ENCODE data around the gene EFCAB8. TPM values are rescaled to one million over a fixed set of nuclear protein-coding genes. Genes with fewer than 3 reads are reported as not detected.

Gene EFCAB8
- total RNA-seq, 1 donor from 2014 or later, result not detected

DNA sequence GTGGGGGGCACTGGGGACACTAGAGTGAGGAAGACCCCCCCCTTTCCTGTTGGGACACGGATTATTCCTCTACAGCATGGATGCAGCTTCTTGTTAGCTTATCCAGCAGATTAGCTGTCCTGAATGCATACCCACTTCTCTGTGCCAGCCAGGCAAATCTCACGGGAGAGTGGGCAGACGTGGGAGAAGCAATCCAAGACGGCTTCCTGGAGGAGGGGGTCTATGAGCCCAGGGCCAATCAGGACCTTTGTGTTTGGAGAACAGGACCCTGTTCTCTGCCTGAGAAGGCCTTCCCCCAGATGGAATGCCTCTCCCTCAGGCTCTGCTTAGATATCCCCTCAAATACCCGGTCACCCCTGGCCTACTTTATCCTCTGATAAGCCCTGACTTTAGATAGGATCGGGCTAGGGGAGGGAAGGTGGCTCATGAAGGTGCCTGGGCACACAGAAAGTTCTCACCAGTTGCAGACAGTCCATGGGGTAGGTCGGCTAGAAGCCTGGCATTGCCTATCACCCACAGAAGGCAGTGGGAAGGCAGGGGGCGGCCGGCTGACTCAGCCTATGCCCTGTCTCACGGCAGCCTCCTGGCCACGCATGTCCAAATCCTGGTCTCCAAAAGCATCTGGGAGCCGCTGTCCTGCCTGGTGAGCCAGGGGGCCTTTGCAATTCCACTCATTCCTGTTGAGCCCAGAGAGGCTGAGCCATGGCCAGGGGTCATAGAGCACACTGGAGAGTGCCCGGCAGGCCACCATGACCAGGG is 110.8 kb downstream of the EFCAB8 start:
- H3K36me3 ChIP-seq, result no peaks in the 10 kb centered on the region
- no peak overlapping the region for H3K4me3 ChIP-seq
- no peaks in the 10 kb centered on the region for H3K27me3 ChIP-seq
- intact Hi-C loops (cut with DNase I), result no loop called here
- no peaks in the 10 kb centered on the region for H3K9me3 ChIP-seq
- peak in 1 of 2 donors; percentile 54 for DNase-seq (ENCODE audit: extremely low spot score in 2 of 2)
- H3K4me1 ChIP-seq, result no peaks in the 10 kb centered on the region
- TF ChIP-seq POLR2AphosphoS5 (IDR thresholded peaks at IDR 0.05; ENCODE audit: insufficient read depth in 1 of 2, low read depth in 1 of 2) (no peak), POLR2A (IDR thresholded peaks at IDR 0.05) (no peak)
- TF ChIP-seq, protein P1, sequence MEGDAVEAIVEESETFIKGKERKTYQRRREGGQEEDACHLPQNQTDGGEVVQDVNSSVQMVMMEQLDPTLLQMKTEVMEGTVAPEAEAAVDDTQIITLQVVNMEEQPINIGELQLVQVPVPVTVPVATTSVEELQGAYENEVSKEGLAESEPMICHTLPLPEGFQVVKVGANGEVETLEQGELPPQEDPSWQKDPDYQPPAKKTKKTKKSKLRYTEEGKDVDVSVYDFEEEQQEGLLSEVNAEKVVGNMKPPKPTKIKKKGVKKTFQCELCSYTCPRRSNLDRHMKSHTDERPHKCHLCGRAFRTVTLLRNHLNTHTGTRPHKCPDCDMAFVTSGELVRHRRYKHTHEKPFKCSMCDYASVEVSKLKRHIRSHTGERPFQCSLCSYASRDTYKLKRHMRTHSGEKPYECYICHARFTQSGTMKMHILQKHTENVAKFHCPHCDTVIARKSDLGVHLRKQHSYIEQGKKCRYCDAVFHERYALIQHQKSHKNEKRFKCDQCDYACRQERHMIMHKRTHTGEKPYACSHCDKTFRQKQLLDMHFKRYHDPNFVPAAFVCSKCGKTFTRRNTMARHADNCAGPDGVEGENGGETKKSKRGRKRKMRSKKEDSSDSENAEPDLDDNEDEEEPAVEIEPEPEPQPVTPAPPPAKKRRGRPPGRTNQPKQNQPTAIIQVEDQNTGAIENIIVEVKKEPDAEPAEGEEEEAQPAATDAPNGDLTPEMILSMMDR (IDR thresholded peaks at IDR 0.05), result no peak
- H3K27ac ChIP-seq, result no peak overlapping the region

DNA sequence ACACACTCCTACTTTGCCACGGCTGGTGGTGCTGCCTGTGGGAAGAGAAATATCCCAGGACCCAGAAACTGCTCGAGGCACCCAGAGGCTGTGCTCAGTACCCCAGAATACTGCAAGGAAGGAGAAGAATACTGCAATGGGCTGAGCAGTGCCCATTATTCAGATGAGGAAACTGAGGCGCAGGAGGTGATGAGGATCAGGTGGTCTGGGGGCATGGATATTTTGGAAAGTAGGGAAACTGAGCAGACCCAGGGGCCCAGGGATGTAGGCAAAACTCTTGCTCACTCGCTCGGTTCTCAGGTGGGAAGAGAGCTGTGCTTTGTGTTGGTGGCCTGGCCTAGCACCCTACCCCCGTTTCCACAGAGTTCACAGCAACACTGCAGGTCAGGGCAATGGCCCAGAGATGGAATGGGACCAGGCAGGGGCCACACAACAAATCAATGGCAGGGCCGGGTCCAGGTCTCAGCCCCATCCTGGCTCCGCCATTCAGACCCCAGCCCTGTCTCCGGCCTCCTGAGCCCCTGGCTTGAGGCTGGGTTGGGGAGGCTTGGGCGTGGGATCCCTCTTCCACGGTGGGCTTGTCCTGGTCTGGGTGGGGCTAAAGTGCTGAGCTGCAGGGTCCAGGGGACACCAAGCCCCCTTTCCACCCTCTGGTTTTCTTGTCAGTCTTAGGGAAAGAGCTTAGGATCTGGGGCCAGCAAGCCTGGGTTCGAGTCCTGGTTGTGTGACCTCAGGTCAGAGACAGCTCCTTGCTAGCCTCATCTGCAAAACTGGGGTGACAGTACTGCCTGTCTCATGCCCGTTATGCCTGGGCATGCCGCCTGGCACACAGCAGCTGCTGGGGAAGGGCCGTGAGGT is 111.6 kb downstream of the EFCAB8 start:
- Histone ChIP-seq H3K36me3 (no peaks in the 10 kb centered on the region), H3K4me3 (no peak overlapping the region), H3K9me3 (no peaks in the 10 kb centered on the region), H3K27ac (no peak overlapping the region), H3K27me3 (no peaks in the 10 kb centered on the region), H3K4me1 (no peaks in the 10 kb centered on the region)
- peak in 1 of 2 donors; percentile 58 for DNase-seq (ENCODE audit: extremely low spot score in 2 of 2)
- intact Hi-C loops (cut with DNase I), result no loop called here
- TF ChIP-seq POLR2A (IDR thresholded peaks at IDR 0.05) (no peak), POLR2AphosphoS5 (IDR thresholded peaks at IDR 0.05; ENCODE audit: insufficient read depth in 1 of 2, low read depth in 1 of 2) (no peak)
- TF ChIP-seq, protein P1 (IDR thresholded peaks at IDR 0.05), result no peak

DNA sequence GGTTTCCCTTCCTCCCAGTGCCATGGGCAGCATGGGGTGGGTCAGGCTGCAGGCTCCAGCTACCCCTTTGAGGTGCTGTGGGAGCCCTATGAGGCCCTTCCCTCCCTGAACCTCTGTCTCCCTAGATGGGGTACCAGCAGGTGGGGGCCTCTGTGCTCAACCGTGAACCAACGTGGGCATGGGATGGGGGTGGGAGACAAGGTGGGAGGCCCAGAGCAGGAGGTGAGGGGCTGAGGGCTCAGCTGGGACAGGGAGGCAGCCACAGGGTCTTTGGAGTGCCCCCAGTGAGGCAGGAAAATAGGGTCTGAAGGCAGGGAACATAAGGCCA is 112.2 kb downstream of the EFCAB8 start:
- TF ChIP-seq POLR2A (IDR thresholded peaks at IDR 0.05) (no peak), POLR2AphosphoS5 (IDR thresholded peaks at IDR 0.05; ENCODE audit: insufficient read depth in 1 of 2, low read depth in 1 of 2) (no peak)
- TF ChIP-seq, protein P1 (IDR thresholded peaks at IDR 0.05), result no peak
- H3K4me3 ChIP-seq, result no peak overlapping the region
- intact Hi-C loops (cut with DNase I), result no loop called here
- no peaks in the 10 kb centered on the region for H3K27me3 ChIP-seq
- peak in 1 of 2 donors; percentile 77 for DNase-seq (ENCODE audit: extremely low spot score in 2 of 2)
- no peaks in the 10 kb centered on the region for H3K36me3 ChIP-seq
- H3K9me3 ChIP-seq, result no peaks in the 10 kb centered on the region
- no peaks in the 10 kb centered on the region for H3K4me1 ChIP-seq
- H3K27ac ChIP-seq, result no peak overlapping the region

DNA sequence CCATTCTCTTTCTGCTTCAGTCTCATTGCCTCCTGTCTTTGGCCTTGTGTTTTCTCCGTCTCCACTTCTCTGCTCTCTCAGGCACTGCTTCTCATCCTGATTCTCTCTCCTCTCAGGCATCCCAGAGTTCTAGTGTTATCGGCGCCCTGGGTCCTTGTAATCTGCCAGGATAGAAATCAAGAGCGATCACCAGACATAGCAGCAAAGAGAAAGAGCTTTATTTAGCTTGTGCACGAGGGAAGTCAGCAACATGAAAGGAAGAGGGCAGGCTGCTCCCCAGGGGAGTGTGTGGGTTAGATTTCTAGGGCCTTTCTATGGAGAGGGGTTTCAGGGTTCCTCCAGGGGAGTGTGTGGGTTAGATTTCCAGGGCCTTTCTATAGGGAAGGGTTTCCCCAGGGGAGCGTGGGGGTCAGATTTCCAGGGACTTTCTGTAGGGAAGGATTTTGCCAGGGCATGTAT is 113.0 kb downstream of the EFCAB8 start:
- H3K9me3 ChIP-seq, result no peaks in the 10 kb centered on the region
- H3K4me1 ChIP-seq, result no peaks in the 10 kb centered on the region
- H3K27ac ChIP-seq, result no peak overlapping the region
- TF ChIP-seq POLR2A (IDR thresholded peaks at IDR 0.05) (no peak), POLR2AphosphoS5 (IDR thresholded peaks at IDR 0.05; ENCODE audit: insufficient read depth in 1 of 2, low read depth in 1 of 2) (no peak)
- TF ChIP-seq, protein P1 (IDR thresholded peaks at IDR 0.05), result no peak
- DNase-seq (ENCODE audit: extremely low spot score in 2 of 2), result peak in 1 of 2 donors; percentile 44
- H3K27me3 ChIP-seq, result no peaks in the 10 kb centered on the region
- H3K36me3 ChIP-seq, result no peaks in the 10 kb centered on the region
- intact Hi-C loops (cut with DNase I), result no loop called here
- H3K4me3 ChIP-seq, result no peak overlapping the region

Data from vagina (tissue), 2 donors.